Measurements from ENCODE around the gene MELK.

The MELK gene

GRCh38 chr9:36725777-36726356 is 153.2 kb downstream of the MELK start:
- FAIRE-seq (no peak), DNase-seq (ENCODE audit: extremely low spot score, insufficient read length, low read depth) (no peak)
